ENCODE data around the gene DNAH6. TPM values are rescaled to one million over a fixed set of nuclear protein-coding genes. Genes with fewer than 3 reads are reported as not detected.

DNAH6 gene
- total and polyA plus RNA-seq, 8 donors: 1.3 to 6.2 (median 3.6) TPM

DNA sequence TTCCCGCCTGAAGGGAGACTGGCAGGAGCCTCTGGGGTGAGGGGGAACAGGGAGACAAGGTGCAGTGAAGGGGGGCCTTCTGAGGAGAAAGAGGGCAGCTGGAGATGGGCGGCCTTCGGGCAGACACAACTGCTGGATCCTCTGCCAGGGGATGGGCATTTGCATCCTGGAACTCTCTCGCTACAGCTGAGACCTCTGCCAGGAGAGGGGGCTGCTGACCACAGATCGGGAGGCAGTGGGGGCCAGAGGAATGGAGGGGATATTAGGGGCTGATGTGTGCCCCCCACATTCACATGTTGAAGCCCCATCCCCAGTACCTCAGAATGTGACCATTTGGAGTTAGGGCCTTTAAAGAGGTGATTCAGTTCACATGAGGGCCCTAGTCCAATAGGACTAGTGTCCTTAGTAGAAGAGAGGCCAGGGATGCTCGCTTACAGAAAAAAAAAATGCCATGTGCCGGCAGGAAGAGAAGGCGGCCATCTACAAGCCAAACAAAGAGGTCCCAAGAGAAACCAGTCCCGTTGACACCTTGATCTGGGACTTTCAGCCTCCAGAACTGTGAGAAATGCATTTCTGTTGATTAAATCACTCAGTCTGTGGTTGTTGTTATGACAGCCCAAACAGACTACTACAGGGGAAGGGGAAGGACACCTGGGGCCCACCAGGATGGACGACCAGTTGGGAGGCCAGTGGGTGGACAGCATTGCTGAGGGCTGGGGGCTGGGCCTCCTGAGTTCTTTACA is 314.6 kb downstream of the DNAH6 start:
- no peaks in the 10 kb centered on the region for H3K27me3 ChIP-seq
- H3K4me3 ChIP-seq: no peak overlapping the region
- intact Hi-C loops (cut with DNase I): no loop called here
- ATAC-seq (no peak), DNase-seq (no peak)
- peaks cover 0 to 7% of the 10 kb centered on the region in 2 donors for H3K9me3 ChIP-seq
- peaks cover 0 to 24% of the 10 kb centered on the region in 2 donors for H3K4me1 ChIP-seq
- H3K27ac ChIP-seq: no peak overlapping the region
- H3K36me3 ChIP-seq: no peaks in the 10 kb centered on the region
- TF ChIP-seq, protein P1, sequence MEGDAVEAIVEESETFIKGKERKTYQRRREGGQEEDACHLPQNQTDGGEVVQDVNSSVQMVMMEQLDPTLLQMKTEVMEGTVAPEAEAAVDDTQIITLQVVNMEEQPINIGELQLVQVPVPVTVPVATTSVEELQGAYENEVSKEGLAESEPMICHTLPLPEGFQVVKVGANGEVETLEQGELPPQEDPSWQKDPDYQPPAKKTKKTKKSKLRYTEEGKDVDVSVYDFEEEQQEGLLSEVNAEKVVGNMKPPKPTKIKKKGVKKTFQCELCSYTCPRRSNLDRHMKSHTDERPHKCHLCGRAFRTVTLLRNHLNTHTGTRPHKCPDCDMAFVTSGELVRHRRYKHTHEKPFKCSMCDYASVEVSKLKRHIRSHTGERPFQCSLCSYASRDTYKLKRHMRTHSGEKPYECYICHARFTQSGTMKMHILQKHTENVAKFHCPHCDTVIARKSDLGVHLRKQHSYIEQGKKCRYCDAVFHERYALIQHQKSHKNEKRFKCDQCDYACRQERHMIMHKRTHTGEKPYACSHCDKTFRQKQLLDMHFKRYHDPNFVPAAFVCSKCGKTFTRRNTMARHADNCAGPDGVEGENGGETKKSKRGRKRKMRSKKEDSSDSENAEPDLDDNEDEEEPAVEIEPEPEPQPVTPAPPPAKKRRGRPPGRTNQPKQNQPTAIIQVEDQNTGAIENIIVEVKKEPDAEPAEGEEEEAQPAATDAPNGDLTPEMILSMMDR (IDR thresholded peaks at IDR 0.05): no peak

GRCh38 chr2:84832772-84833461 is 316.6 kb downstream of the DNAH6 start:
- no peaks in the 10 kb centered on the region for H3K36me3 ChIP-seq
- no peaks in the 10 kb centered on the region for H3K27me3 ChIP-seq
- TF ChIP-seq, protein P1 (IDR thresholded peaks at IDR 0.05): no peak
- peaks cover 0 to 22% of the 10 kb centered on the region in 2 donors for H3K9me3 ChIP-seq
- peak overlapping the region; percentile 39 to 64 for H3K27ac ChIP-seq
- DNase-seq (peak in 1 of 4 donors; percentile 57), ATAC-seq (peak; percentile 68)
- H3K4me1 ChIP-seq: peaks cover 0 to 24% of the 10 kb centered on the region in 2 donors
- no peak overlapping the region for H3K4me3 ChIP-seq
- intact Hi-C loops (cut with DNase I): no loop called here

DNA sequence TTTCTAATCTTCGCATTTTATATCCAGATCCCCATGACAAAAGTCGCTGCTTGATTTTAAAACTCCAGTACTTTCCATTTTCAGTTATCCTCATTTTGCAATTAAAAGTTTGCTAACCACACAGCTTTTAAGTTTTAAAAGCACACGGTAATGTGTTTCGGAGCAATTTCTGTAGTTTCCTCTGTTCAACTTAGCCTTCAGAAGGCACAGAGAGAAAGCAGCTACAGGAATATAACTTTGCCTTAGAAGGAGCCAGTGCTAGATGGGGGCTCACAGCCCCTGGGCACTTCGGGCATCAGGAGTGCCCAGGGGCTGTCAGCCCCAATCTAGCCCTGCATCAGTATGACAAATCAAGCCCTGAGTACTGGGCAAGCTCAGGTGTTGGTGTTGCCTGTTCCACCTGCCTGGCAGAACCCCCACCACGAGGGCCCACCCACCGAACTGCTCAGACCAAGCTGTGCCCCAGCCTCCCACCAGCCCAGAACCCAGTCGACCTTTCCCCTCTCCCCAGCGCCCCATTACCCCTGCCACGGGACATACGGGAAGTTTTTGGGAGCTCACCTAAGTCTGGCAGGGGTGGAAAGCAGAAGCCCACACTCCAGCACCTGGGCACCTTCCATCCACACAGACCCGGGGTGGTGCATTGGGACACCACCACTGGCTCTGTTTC is 317.3 kb downstream of the DNAH6 start:
- intact Hi-C loops (cut with DNase I): no loop called here
- H3K4me1 ChIP-seq: peaks cover 0 to 24% of the 10 kb centered on the region in 2 donors
- H3K4me3 ChIP-seq: no peak overlapping the region
- no peaks in the 10 kb centered on the region for H3K27me3 ChIP-seq
- H3K36me3 ChIP-seq: no peaks in the 10 kb centered on the region
- H3K9me3 ChIP-seq: peaks cover 0 to 22% of the 10 kb centered on the region in 2 donors
- H3K27ac ChIP-seq: peak overlapping the region in 1 of 2 donors; percentile 64
- TF ChIP-seq, protein P1 (IDR thresholded peaks at IDR 0.05): no peak
- no peak for ATAC-seq
- DNase-seq: no peak

GRCh38 chr2:84836215-84836614 is 319.9 kb downstream of the DNAH6 start:
- intact Hi-C loops (cut with DNase I): no loop called here
- Histone ChIP-seq H3K27me3 (no peaks in the 10 kb centered on the region), H3K9me3 (peaks cover 0 to 22% of the 10 kb centered on the region in 2 donors), H3K4me3 (no peak overlapping the region), H3K4me1 (peaks cover 0 to 12% of the 10 kb centered on the region in 2 donors), H3K27ac (no peak overlapping the region), H3K36me3 (no peaks in the 10 kb centered on the region)
- ATAC-seq: no peak
- DNase-seq: no peak
- TF ChIP-seq, protein P1 (IDR thresholded peaks at IDR 0.05): no peak

Data from left lung (tissue), 10 donors.